ENCODE measurements around the gene SLC25A22.

Gene SLC25A22

DNA sequence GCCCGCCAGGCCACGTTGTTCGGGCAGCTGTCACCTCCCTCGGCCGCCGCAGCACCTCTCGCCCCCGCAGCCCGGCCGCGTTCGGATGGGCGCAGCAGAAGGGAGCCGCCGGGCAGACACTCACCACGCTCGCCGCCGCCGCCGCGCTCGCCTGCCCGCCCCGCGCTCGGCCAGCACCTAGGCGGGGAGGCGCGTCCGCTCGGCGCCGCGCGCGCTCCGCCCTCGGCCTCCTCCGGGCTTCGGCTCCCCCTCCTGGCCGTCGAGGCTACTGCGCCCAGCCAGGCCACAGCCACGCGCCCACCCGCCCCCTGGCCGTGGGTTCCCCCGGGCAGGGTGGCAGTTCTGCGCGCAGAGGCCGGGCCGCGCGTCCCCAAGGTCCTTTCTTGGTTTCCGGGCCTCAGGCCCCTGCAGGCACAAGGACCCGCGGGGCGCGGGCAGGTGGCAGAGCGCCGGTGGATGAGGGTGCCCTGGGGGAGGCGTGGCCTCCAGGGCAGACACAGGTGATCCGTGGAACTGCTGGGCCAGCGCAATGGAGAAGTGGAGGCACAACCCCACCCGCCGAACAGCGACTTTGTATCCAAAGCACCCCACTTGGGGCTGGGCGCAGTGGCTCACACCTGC is at the start of gene SLC25A22:
SLC25A22 (minus strand) TSS at position 189 of the 621 bp plus-strand sequence. CDS start 3,275 bp downstream, outside the sequence.
- in situ Hi-C loops (cut with MboI; ENCODE audit: low sequenced_read_pairs) = no loop called here

DNA sequence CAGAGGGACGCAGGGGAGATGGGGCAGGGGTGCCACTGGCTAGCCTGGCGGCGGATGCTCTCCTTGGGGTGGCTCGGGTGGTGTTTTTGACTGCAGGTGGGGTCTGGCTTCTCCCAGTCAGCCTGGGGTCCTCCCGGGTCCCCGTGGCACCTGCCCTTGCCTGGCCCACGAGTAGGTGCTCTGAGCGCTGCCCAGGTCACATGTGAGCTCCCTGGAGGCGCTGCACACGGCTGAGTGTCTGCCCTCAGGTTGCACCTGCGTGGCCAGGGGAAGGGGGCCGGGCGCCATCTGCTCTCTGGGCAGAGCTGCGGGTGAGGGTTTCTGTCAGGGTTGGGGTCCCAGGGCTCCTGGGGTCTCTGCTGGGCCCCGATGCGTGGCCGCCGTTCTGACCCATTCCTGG is 49.8 kb upstream of the SLC25A22 start:
- in situ Hi-C loops (cut with MboI; ENCODE audit: low sequenced_read_pairs) = no loop called here

DNA sequence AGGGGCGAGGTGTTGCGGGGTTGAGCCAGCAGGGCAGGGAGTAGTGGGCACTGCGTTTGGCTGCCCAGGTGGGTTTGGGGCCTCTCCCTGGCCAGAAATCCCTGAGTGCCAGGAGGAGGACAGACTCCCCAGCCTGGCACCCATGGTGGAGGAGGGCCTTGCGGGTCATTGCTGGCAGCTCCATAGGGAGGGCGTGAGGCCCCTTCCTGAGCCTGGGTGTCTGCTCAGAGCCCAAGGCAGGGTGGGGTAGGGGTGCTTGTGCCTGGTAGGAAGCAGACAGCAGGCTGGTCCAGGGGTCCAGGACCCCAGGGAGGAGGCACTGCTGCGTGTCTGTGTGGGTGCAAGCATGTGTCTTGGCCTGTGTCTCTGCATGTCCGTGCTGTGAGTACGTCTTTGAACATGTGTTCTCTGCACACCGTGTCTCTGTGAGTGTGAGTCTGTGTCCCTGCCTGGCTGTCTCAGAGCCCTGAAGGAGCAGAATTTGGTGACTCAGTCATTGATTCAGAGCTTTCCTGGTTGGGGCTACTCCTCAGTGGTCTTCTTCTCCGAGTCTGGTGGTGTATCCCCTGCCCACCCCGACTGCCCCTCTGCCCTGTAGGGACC is 48.5 kb upstream of the SLC25A22 start:
- in situ Hi-C loops (cut with MboI; ENCODE audit: low sequenced_read_pairs) = no loop called here

DNA sequence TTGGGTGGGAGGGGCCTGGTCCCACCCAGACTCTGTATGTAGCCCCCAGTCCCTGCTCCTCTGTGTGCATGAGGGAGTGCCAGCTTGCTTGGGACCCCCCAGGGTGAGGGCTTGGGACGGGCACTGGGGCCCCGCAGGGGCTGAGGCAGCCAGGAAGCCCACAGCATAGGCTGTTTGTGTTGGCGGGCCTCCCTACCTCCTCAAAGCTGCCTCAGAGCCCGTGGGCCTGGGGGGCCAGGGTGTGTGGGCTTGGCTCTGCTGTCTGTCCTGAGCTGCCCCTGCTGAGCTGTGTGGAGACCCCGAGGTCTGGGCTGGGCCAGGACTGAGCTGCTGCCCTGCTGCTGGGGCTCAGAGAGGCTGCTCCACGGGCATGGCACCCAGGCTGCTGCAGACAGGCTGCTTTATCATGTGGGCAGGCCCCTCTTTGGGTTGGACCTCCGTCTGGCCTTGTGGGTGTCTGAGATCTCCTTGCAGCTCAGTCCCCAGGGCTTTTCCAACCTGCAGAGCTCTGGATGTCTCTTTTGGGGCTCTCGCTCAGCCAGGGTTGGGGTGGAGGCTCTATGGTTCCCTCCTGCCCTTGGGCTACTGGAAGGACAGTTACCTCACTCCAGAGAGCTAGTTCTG is 47.9 kb upstream of the SLC25A22 start:
- in situ Hi-C loops (cut with MboI; ENCODE audit: low sequenced_read_pairs) = no loop called here

DNA sequence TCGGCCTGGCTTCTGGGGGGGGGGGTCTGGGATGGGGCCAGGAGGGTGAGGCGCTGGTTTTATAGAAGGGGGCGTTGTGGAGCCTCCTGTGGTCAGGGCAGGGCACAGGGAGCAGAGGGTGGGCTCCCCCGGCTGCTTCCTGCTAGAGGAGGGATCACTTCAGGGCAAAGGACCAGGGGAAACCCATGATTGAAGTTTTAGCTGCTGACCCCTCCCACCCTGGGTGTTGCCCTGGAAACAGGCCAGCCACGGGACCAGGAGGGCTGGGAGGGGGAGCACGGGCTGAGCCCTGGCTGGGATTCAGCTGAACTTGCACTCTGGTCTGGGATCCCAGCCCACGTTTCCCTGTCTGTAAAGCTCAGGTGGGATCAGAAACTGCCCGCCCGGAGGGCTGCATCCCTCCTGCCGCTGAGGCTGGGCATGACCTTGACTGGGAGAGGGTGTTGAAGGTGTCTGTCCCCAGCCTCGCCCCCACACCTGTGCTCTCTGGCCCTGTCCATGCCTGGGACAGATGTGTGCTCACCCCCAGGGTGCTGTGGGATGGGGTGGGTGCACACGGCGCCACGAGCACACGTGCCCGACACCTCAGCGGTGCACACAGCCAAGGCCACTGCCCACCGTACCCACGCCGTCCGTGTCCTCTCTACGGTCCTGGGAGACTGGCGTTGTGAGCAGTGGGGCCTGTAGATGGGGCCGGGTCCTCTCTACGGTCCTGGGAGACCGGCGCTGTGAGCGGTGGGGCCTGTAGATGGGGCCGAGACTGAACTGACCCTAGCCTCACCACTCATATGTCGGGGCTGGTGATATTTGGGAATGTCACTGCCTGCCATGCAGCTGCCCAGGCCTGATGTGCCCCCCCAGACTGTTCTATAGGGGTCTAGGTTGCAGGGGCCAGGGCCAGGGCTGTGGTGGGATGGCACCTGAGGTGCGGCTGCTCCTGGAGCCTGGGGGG is 46.9 kb upstream of the SLC25A22 start:
- in situ Hi-C loops (cut with MboI; ENCODE audit: low sequenced_read_pairs) = no loop called here

DNA sequence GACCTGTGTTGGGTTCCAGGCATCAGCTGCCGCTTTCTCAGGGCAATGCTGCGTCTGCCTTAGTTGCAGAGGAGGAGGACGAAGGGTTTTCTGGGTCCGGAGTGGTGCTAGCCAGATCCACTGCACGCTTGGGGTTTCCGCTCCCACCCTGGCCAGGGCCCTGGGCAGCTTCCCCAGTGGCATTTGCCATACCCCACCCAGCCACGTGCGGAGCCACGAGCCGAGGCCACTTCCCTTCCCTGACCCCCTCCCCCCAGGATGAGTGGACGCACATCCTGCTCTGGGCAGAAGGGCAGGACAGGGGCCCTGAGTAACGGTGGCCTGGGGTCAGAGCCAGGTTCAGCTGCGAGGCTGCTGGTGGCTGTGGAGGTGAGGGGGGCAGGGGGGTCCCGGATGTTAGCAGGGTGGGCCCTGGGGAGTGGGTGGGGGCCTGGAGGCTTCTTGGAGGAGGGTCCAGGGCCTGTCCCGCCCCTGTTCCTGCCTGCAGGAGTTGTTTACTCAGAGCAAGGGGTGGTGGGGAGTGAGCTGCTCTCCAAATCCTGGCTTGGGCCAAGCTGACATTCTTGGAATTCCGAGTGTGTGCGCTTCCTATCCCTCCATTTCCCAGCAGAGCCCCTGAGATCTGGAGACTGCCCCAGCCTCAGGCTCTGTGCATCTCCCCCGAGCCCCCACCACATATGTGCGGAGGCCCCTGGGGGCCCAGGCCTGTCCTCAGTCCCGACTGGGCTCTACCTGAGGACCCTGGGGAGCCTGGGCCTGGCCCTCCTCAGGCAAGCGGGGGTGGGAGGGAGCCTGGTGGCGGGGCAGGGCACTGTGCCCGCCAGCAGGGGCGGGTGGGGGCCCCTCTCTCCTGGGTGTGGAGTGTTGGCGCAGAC is 46.0 kb upstream of the SLC25A22 start:
- in situ Hi-C loops (cut with MboI; ENCODE audit: low sequenced_read_pairs) = no loop called here

DNA sequence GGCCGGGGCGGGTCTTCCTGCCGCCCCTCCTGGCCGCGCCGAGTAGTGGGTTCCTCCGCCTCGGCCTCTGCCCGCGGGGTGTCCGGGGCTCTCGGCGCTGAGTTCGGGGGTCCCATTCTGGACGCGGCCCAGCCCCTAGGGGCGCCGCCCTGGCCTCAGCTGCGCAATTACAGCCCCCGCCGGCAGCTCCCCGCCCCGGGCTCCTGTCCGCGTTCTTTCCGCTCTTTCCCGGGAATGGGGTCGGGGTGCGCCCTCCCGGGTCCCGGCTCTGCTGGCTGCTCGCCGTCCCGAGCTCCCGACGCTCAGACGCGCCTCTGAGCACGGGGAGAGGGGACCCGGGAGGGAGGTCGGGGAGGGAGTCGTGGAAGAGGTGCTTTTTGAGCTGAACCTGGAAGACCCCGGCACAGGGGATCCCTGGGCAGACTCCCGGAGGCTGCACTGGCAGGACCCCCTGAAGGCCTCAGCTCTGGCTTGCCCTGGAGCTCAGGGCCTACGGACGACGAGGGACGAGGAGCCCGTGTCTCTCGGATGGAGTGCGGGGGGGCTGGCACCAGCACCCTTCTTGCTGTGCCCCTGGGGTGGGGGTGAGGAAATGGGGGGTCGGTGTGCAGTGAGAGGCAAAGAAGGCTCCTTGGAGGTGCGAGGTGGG is 45.1 kb upstream of the SLC25A22 start:
- in situ Hi-C loops (cut with MboI; ENCODE audit: low sequenced_read_pairs) = no loop called here

DNA sequence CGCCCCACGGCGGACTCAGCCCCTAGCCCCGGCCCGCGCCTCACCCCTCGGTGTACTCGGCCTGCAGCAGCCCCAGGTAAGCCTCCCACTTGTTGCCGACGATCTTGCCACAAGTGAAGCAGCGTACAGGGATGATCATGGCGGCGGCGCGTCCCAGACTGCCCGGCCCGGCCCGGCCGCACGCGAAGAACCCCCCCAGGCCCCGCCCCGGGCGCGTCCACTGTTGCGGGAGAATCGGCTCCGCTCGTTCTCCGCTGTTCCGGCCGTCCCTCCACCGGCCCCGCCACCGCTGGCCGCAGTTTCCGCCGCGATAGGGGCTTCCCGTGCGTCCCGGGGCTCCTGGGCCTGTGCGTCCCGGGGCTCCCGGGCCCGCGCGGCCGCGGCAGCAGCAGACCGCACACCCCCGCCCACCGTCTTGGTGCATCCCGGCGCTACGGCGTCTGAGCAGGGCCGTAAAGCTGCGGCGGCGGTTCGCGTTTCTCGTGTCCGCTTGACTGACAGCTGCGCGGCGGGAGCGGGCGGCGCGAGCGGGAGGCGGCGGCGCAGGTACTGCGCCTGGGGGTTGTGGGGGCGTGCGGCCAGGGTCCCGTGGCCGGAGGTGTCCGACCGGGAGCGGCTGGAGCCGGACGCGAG is 44.4 kb upstream of the SLC25A22 start, which contains the start of the genes POLR2L and TSPAN4:
POLR2L (minus strand) TSS at position 160 of the 633 bp plus-strand sequence; CDS start at position 139, 21 bp downstream.
TSPAN4 (plus strand) TSS at position 483 of the 633 bp plus-strand sequence. CDS start 7,453 bp downstream, outside the sequence.
- in situ Hi-C loops (cut with MboI; ENCODE audit: low sequenced_read_pairs) = no loop called here

DNA sequence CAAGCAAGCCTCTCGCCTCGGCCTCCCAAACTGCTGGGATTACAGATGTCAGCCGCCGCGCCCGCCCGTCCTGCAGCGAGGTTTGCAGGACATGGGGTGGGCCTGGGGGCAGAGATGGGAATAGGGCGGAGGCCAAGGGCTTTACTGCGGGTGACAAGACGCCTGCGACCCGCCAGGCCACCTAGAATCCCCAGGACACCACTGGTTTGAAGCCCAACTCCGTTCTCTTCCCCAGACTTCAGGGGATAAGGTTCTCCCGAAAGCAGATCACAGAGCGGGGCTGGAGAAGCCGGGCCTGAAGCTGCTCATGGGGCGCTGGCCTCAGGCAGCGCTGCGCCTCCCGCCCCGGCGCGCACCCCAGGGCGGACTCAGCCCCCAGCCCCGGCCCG is 43.9 kb upstream of the SLC25A22 start:
- in situ Hi-C loops (cut with MboI; ENCODE audit: low sequenced_read_pairs) = no loop called here

DNA sequence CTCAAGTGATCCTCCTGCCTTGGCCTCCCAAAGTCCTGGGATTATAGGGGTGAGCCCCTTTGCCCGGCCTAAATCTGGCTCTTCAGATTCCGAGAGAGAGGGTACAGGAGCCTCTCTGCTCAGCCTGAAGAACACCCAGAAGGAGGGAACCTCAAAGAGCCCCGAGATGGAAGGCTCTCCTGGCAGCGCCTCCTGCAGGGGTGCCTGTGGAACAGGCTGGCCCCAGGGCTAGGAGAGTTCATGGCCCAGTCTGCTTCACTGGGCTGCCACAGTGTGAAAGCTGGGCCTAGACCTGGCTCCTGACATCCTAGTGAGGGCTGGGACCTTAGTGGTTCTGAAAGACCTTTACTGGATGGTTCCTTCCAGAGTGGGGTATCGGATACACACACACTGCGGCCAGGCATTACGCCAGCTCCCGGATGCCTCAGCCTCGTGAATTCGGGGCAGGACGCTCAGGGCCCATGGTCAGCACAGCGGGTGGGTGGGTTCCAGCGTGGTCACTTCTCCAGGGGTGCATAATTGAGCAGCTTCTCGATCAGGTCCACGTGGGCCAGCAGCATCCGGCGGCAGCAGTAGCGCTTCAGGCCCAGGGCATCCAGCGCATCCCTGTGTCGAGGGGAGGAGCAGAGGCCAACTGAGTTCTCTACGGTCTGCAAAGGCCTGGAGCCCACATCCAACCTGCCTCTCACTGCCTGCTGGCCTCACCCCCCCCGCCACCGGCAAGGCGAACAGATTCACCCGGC is 42.0 kb upstream of the SLC25A22 start:
- in situ Hi-C loops (cut with MboI; ENCODE audit: low sequenced_read_pairs) = no loop called here

DNA sequence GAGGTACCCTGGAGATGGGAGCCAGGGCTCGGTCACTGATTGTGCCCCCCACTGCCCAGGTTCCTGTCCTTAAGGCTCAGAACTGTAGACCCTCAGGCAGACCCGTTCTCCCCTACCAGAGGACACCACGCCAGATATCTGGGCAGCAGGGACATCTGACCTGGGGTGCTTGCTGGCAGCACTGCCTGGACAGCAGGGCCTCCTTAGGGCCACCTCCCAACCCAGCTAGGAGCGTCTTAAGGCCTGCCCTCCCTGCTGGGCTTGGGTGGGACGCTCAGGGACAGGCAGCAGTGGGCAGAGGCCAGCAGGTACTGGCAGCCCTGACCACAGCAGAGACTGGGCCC is 41.2 kb upstream of the SLC25A22 start:
- in situ Hi-C loops (cut with MboI; ENCODE audit: low sequenced_read_pairs) = no loop called here

DNA sequence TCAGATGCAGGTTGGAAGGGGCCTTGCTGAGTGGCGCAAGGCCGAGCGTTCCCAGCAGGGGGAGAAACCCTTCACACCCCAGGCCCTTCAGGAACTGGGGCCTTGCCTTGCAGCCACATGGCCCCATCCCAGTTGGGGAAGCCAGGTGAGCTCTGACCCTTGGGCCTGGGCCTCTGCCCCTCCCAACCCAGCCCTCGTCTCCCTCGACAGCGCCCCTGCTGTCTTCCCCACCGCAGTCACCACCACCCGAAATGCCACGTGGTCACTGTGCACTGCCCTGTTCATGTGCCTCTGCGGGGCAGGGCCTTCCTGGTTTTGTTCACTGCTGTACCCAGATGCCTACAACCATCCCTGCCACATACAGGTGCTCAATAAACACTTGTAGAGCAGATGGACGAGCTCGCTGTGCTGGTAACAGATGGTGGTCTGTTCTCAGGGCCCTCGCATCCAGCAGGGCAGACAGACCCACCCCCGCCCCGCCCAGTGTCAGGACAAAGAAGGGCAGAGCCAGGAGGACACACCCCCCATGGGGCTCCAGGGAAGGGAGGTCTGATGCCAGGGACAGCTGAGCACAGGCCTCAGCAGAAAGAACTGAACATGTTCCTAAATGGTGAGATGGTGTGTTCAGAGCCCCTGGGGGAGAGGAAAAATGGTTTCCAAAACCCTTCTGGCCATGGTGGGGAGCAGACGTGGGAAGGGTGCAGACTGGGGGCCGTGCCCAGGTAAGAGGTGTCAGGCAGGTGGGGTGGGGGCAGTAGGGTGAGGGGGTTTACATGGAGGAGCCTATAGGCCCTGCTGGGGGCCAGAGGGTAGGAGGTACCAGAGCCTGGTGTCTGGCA is 40.6 kb upstream of the SLC25A22 start:
- in situ Hi-C loops (cut with MboI; ENCODE audit: low sequenced_read_pairs) = no loop called here

DNA sequence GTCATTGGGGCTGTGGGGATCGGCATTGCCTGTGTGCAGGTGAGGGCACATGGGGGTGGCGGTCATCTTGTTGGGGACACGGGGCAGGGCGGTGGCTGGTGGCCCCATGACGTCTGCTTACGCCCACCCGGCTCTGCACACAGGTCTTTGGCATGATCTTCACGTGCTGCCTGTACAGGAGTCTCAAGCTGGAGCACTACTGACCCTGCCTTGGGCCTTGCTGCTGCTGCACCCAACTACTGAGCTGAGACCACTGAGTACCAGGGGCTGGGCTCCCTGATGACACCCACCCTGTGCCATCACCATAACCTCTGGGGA is 39.9 kb upstream of the SLC25A22 start:
- in situ Hi-C loops (cut with MboI; ENCODE audit: low sequenced_read_pairs) = no loop called here

DNA sequence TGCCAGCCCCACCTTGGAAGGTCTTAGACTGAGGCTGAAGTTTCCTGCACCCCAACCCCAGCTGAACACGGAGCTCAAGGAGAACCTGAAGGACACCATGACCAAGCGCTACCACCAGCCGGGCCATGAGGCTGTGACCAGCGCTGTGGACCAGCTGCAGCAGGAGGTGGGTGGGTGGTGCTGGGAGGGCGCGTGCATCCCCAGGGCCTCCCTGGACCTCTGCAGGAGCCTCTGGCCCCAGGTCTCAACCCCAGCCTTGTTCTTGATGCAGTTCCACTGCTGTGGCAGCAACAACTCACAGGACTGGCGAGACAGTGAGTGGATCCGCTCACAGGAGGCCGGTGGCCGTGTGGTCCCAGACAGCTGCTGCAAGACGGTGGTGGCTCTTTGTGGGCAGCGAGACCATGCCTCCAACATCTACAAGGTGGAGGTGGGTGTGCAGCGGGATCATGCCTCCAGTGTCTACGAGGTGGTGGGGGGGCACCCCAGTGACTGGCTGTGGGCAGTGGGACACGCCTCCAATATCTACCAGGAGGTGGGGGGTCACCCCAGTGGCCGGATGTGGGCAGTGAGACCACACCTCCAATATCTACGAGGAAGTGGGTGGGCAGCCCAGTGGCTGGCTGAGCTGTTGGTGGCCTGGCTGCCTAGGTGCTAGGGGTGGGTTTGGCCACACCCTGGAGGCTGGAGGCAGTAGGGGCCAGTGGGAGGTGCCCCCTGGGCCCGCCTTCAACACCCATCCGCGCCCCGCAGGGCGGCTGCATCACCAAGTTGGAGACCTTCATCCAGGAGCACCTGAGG is 39.3 kb upstream of the SLC25A22 start:
- in situ Hi-C loops (cut with MboI; ENCODE audit: low sequenced_read_pairs) = no loop called here

DNA sequence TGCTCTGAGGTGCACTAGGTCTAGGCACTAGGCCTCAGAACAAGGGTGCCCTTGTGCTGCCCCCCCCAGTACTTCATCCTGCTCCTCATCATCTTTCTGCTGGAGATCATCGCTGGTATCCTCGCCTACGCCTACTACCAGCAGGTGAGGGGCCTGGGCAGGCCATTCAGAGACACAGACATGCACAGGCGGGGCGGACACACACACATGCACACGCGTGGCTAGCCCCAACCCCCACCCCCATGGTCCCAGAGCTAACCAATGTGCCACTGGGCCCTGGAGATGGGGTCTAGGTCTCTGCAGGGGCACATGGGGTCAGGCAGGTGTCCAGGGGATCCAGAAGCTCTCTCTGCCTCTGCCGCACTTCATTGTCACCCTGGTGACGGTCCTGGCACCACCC is 38.6 kb upstream of the SLC25A22 start:
- in situ Hi-C loops (cut with MboI; ENCODE audit: low sequenced_read_pairs) = no loop called here

DNA sequence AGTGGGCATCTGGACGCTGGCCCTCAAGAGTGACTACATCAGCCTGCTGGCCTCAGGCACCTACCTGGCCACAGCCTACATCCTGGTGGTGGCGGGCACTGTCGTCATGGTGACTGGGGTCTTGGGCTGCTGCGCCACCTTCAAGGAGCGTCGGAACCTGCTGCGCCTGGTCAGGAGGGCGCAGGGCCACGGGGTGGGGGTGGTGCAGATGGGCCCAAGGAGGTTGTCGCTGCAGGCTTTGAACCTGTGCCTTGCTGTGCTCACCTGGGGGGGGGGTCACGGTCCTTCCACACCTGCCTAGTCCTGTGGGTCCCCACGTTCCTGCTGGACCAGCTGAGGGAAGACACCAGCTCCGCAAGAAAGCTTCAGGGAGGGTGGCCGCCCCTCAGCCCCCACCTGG is 38.2 kb upstream of the SLC25A22 start:
- in situ Hi-C loops (cut with MboI; ENCODE audit: low sequenced_read_pairs) = no loop called here
